CD14-positive monocyte (primary cell): ENCODE results near the gene DIMT1. TPM values are rescaled to one million over a fixed set of nuclear protein-coding genes. Genes with fewer than 3 reads are reported as not detected.

Experiments
- DNase-seq, 3 donors: peaks; one replicate each; pipeline ENCODE4 v3.0.0-alpha.2; 2011 to 2022
- H2AFZ ChIP-seq: 2 replicates; pipeline ENCODE4 v1.6.0; 2012; ENCODE audit warnings: mild to moderate bottlenecking, low read depth, low read length, inconsistent platforms; ENCODE audit not compliant: insufficient read depth, poor library complexity, severe bottlenecking
- H3K27ac ChIP-seq, 2 donors: 1 replicate in 1 of 2; 2 replicates in 1 of 2; pipeline ENCODE4 v1.5.1; 2012 to 2013; ENCODE audit warnings: low read length in 2 of 2, control low read depth in 1 of 2, inconsistent platforms in 1 of 2, low read depth in 1 of 2, mild to moderate bottlenecking in 1 of 2
- H3K27me3 ChIP-seq, 2 donors: one replicate each; pipeline versions ENCODE4 v1.6.0 to v1.6.1; 2011 to 2013; ENCODE audit warnings: low read length in 2 of 2; ENCODE audit not compliant: control insufficient read depth in 2 of 2, insufficient read depth in 2 of 2
- H3K36me3 ChIP-seq, 2 donors: replicated peaks in 1 of 2; 1 replicate in 1 of 2; 2 replicates in 1 of 2; pipeline versions ENCODE4 v1.5.1 to v1.6.1; 2012 to 2013; ENCODE audit warnings: low read length in 2 of 2, control low read depth in 1 of 2, inconsistent platforms in 1 of 2, mild to moderate bottlenecking in 1 of 2; ENCODE audit not compliant: insufficient read depth in 2 of 2, control insufficient read depth in 1 of 2
- H3K4me1 ChIP-seq, 2 donors: 1 replicate in 1 of 2; 2 replicates in 1 of 2; pipeline versions ENCODE4 v1.5.1 to v1.6.1; 2012 to 2013; ENCODE audit warnings: low read length in 2 of 2, control low read depth in 1 of 2, inconsistent platforms in 1 of 2, mild to moderate bottlenecking in 1 of 2, moderate library complexity in 1 of 2; ENCODE audit not compliant: insufficient read depth in 2 of 2, control insufficient read depth in 1 of 2
- H3K4me2 ChIP-seq: replicated peaks from 2 replicates; pipeline ENCODE3; 2012; ENCODE audit warnings: low read length, moderate library complexity, mild to moderate bottlenecking; ENCODE audit not compliant: poor library complexity, severe bottlenecking; ENCODE audit errors: extremely low read depth
- H3K4me3 ChIP-seq, 3 experiments: fragments of 200-600 bp in 1 of 3; sonication (generic) in 1 of 3; replicated peaks in 1 of 3; 1 replicate in 2 of 3; 2 replicates in 1 of 3; pipeline ENCODE4 v1.5.1; 2011 to 2013; ENCODE audit warnings: low read length in 3 of 3, mild to moderate bottlenecking in 3 of 3, control low read depth in 2 of 3, low read depth in 2 of 3, inconsistent platforms in 1 of 3, moderate library complexity in 1 of 3
- H3K79me2 ChIP-seq: 2 replicates; pipeline ENCODE4 v1.6.0; 2012; ENCODE audit warnings: mild to moderate bottlenecking, control low read depth, inconsistent platforms, low read length, moderate library complexity; ENCODE audit not compliant: insufficient read depth
- H3K9ac ChIP-seq: 2 replicates; pipeline ENCODE4 v1.6.0; 2017; ENCODE audit warnings: low read length, mild to moderate bottlenecking; ENCODE audit not compliant: insufficient read depth, poor library complexity, severe bottlenecking
- H3K9me3 ChIP-seq, 2 donors: replicated peaks in 1 of 2; 1 replicate in 1 of 2; 2 replicates in 1 of 2; pipeline versions ENCODE4 v1.5.1 to v1.6.1; 2012 to 2013; ENCODE audit warnings: low read length in 2 of 2, control low read depth in 1 of 2; ENCODE audit not compliant: control insufficient read depth in 1 of 2, insufficient read depth in 1 of 2
- H4K20me1 ChIP-seq: 2 replicates; pipeline ENCODE4 v1.6.0; 2012; ENCODE audit warnings: mild to moderate bottlenecking, low read length, control low read depth, moderate library complexity; ENCODE audit not compliant: insufficient read depth
- H3K27ac Mint-ChIP-seq, 7 donors: one replicate each; pipeline ENCODE4 v1.8.0; 2020; ENCODE audit warnings: mild to moderate bottlenecking in 7 of 7, mixed read lengths in 7 of 7, moderate library complexity in 6 of 7, inconsistent platforms in 2 of 7
- H3K27me3 Mint-ChIP-seq, 3 donors: one replicate each; pipeline ENCODE4 v1.8.0; 2021 to 2022; ENCODE audit warnings: low read depth in 3 of 3, mild to moderate bottlenecking in 3 of 3, mixed read lengths in 3 of 3, moderate library complexity in 3 of 3, inconsistent platforms in 1 of 3
- H3K36me3 Mint-ChIP-seq, 2 donors: one replicate each; pipeline ENCODE4 v1.8.0; 2020; ENCODE audit warnings: mixed read lengths in 2 of 2, inconsistent platforms in 1 of 2, mild to moderate bottlenecking in 1 of 2
- H3K4me1 Mint-ChIP-seq: one replicate; pipeline ENCODE4 v1.8.0; 2020; ENCODE audit warnings: mild to moderate bottlenecking, mixed read lengths
- H3K4me3 Mint-ChIP-seq, 2 donors: one replicate each; pipeline ENCODE4 v1.8.0; 2020; ENCODE audit warnings: mild to moderate bottlenecking in 2 of 2, mixed read lengths in 2 of 2, moderate library complexity in 1 of 2
- H3K9me3 Mint-ChIP-seq, 7 donors: one replicate each; pipeline ENCODE4 v1.8.0; 2020 to 2022; ENCODE audit warnings: mixed read lengths in 7 of 7, mild to moderate bottlenecking in 6 of 7, moderate library complexity in 6 of 7, inconsistent platforms in 2 of 7
- CTCF ChIP-seq: fragments of 200-600 bp; IDR thresholded peaks from one replicate; pipeline ENCODE4 v1.8.0; 2022; ENCODE audit warnings: antibody characterized with exemption, mild to moderate bottlenecking
- WGBS: methylation state at CpG from one replicate; pipeline ENCODE4 v1.1.5; 2013; ENCODE audit warnings: missing lambda C conversion rate; ENCODE audit not compliant: insufficient coverage; 5-methylcytosine and 5-hydroxymethylcytosine counted together
- intact Hi-C, 2 donors: fragments of 100-400 bp; cut with micrococcal nuclease; formaldehyde crosslinking; loops; one replicate each; pipeline versions ENCODE4 v1.15.0 to v1.15.1; 2023
- polyA plus RNA-seq, 3 donors: library from polyadenylated mRNA; depleted of rRNA in 1 of 3; unstranded in 2 of 3; stranded (reverse) in 1 of 3; fragments of 300-500 nt in 2 of 3; fragments of >200 nt in 1 of 3; fragmentation: Illumina TruSeq in 2 of 3; gene quantifications; 1 replicate in 2 of 3; 2 replicates in 1 of 3; pipeline ENCODE4 v1.2.3, GENCODE V29; 2012 to 2021

The DIMT1 gene
- polyA plus RNA-seq, 3 donors: 10.1 to 27.6 (median 25.1) TPM

- Mint-ChIP-seq H3K4me1 (no peaks in the 10 kb centered on the region), H3K36me3 (peaks cover 48 to 69% of the 10 kb centered on the region in 2 donors)
Measured at GRCh38 chr5:62362701-62363100, 41.0 kb downstream of the DIMT1 start.

GRCh38 chr5:62354028-62354874 is 49.5 kb downstream of the DIMT1 start:
- no peak overlapping the region for H3K27ac Mint-ChIP-seq
- Histone ChIP-seq H3K36me3 (peaks cover 36 to 83% of the 10 kb centered on the region in 2 donors), H3K4me3 (no peak overlapping the region), H4K20me1 (no peaks in the 10 kb centered on the region), H3K4me1 (no peaks in the 10 kb centered on the region), H3K27ac (no peak overlapping the region), H3K79me2 (no peaks in the 10 kb centered on the region), H2AFZ (no peak overlapping the region), H3K27me3 (no peaks in the 10 kb centered on the region), H3K9ac (no peak overlapping the region), H3K4me2 (no peak overlapping the region), H3K9me3 (no peaks in the 10 kb centered on the region)
- H3K27me3 Mint-ChIP-seq: peaks cover 0 to 3% (median 1%) of the 10 kb centered on the region in 3 donors
- H3K9me3 Mint-ChIP-seq: no peaks in the 10 kb centered on the region
- intact Hi-C loops: loop anchor here in 1 of 2 donors (10.0 kb wide), 1 partner anchor 49 kb away; the partner anchor contains the start of gene KIF2A
- H3K4me3 Mint-ChIP-seq: no peak overlapping the region
- TF ChIP-seq CTCF: peak; percentile 77
- H3K36me3 Mint-ChIP-seq: peaks cover 38 to 69% of the 10 kb centered on the region in 2 donors
- DNase-seq: peak; percentile 19 to 68 (median 44)
- H3K4me1 Mint-ChIP-seq: no peaks in the 10 kb centered on the region

More at GRCh38 chr5:62362701-62363100, 41.0 kb downstream of the DIMT1 start:
- Histone ChIP-seq H3K4me1 (no peaks in the 10 kb centered on the region), H3K4me3 (no peak overlapping the region), H2AFZ (no peak overlapping the region), H3K36me3 (peaks cover 57 to 85% of the 10 kb centered on the region in 2 donors), H3K9me3 (no peaks in the 10 kb centered on the region), H3K9ac (no peak overlapping the region), H3K27ac (no peak overlapping the region), H3K79me2 (no peaks in the 10 kb centered on the region), H3K27me3 (no peaks in the 10 kb centered on the region), H3K4me2 (no peak overlapping the region), H4K20me1 (no peaks in the 10 kb centered on the region)
- 96% methylated on average over 3 of the region's 3 CpGs for WGBS
- Mint-ChIP-seq H3K9me3 (peaks cover 0 to 3% (median 0%) of the 10 kb centered on the region in 7 donors), H3K27ac (no peak overlapping the region), H3K27me3 (no peaks in the 10 kb centered on the region), H3K4me3 (no peak overlapping the region)
- intact Hi-C loops: no loop called here
- no peak for TF ChIP-seq CTCF
- DNase-seq: no peak
